ENCODE results near the gene GPR52.

DNA sequence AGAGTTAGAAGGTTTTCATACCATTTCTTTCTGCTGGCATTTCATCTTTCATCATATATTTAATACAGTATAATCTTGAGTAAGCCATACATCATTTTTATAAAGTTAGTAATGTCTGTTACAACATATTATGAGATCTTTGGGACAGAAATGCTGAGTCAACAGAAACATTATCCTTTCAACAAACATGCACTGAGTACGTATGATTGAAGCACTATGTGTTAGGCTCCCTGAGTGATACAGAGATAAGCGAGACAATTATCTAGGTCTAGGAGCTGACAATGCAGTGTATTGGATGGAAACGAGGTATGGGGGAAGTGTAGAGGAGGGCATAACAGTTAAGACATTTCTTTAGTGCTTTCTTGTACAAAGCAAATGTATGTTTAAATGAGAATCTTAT, 19.7 kb upstream of the GPR52 start:
- TF ChIP-seq, protein P1, sequence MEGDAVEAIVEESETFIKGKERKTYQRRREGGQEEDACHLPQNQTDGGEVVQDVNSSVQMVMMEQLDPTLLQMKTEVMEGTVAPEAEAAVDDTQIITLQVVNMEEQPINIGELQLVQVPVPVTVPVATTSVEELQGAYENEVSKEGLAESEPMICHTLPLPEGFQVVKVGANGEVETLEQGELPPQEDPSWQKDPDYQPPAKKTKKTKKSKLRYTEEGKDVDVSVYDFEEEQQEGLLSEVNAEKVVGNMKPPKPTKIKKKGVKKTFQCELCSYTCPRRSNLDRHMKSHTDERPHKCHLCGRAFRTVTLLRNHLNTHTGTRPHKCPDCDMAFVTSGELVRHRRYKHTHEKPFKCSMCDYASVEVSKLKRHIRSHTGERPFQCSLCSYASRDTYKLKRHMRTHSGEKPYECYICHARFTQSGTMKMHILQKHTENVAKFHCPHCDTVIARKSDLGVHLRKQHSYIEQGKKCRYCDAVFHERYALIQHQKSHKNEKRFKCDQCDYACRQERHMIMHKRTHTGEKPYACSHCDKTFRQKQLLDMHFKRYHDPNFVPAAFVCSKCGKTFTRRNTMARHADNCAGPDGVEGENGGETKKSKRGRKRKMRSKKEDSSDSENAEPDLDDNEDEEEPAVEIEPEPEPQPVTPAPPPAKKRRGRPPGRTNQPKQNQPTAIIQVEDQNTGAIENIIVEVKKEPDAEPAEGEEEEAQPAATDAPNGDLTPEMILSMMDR (IDR thresholded peaks at IDR 0.05; ENCODE audit: insufficient read depth, low read length, poor library complexity, severe bottlenecking), result no peak
- no peak for TF ChIP-seq EZH2phosphoT487 (conservative IDR thresholded peaks at IDR 0.05; ENCODE audit: low read length)
